22Rv1 (cell line): Measurements from ENCODE around the gene LIMA1.

Source experiments
- H3K27ac ChIP-seq: fragments of 450-650 bp; 2 replicates; pipeline ENCODE4 v1.5.1; 2017
- ZFX ChIP-seq: fragments of 450-650 bp; IDR thresholded peaks from 2 replicates; pipeline ENCODE4 v1.6.1; 2017; ENCODE audit warnings: antibody characterized with exemption, borderline replicate concordance
- TF ChIP-seq, protein P1 (sequence below): fragments of 450-650 bp; IDR thresholded peaks from 2 replicates; pipeline ENCODE4 v1.5.1; 2017; ENCODE audit warnings: mild to moderate bottlenecking

Gene LIMA1

DNA sequence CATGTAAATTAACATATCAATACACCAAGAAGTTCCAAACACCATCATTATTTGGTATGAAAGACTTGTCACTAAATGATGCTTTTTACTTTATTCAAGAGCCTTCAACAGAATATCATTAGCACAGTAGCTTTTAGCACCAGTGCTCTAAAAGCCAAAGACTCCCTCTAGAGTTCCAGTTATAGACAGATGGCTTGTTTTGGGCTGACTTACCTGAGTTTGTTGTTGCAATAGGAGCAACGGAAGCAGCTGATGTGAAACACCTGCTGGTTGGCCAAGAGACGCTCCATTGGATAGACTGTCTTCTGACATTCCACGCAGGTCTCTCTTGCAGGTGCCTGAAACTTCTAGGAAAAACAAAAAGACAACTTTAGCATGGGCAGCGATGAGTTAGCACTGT lies 101.6 kb downstream of the LIMA1 start:
- no peak overlapping the region for H3K27ac ChIP-seq
- no peak for TF ChIP-seq ZFX
- TF ChIP-seq, protein P1, sequence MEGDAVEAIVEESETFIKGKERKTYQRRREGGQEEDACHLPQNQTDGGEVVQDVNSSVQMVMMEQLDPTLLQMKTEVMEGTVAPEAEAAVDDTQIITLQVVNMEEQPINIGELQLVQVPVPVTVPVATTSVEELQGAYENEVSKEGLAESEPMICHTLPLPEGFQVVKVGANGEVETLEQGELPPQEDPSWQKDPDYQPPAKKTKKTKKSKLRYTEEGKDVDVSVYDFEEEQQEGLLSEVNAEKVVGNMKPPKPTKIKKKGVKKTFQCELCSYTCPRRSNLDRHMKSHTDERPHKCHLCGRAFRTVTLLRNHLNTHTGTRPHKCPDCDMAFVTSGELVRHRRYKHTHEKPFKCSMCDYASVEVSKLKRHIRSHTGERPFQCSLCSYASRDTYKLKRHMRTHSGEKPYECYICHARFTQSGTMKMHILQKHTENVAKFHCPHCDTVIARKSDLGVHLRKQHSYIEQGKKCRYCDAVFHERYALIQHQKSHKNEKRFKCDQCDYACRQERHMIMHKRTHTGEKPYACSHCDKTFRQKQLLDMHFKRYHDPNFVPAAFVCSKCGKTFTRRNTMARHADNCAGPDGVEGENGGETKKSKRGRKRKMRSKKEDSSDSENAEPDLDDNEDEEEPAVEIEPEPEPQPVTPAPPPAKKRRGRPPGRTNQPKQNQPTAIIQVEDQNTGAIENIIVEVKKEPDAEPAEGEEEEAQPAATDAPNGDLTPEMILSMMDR: no peak

DNA sequence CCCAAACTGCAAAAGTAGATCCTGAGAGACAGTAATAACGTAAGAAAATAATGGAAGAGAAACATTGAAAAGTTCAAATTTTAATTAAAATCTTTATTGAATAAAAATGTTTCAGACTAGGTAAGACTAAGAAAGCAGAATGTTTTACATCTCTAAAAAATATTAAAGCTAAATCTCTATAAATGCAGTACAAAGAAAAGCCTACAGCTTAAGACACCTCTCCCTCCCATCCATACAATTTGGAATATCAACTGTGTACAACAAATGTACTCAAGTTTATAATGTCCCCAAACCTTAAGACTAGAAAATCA lies 107.6 kb downstream of the LIMA1 start:
- TF ChIP-seq, protein P1: peak; percentile 48
- no peak for TF ChIP-seq ZFX
- H3K27ac ChIP-seq: no peak overlapping the region

DNA sequence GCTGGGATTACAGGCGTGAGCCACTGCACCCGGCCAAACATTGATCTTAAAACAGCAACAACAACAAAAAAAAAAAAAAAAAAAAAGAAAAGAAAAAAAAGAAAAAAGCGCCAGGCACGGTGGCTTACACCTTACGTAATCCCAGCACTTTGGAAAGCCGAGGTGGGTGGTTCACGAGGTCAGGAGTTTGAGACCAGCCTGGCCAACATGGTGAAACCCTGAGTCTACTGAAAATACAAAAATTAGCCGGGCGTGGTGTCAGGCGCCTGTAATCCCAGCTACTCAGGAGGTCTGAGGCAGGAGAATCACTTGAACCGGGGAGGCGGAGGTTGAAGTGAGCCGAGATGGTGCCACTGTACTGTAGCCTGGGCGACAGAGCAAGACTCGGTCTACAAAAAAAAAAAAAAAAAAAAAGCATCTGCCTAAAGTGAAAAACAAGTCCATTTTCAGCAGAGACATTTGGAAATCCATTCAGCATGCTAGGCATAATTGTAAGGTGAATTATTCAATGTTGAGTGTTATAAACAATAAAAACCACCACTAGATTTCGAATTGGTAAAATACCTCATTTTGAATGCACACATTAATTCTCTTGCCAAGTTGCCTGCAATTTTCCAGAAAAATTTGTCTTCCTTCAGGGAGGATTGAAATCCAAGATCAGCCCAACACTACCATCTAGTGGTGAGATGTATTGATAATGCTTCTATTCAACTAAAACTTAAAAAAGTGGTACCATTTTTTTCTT lies 108.2 kb downstream of the LIMA1 start:
- no peak overlapping the region for H3K27ac ChIP-seq
- no peak for TF ChIP-seq ZFX
- TF ChIP-seq, protein P1: peak; percentile 89

DNA sequence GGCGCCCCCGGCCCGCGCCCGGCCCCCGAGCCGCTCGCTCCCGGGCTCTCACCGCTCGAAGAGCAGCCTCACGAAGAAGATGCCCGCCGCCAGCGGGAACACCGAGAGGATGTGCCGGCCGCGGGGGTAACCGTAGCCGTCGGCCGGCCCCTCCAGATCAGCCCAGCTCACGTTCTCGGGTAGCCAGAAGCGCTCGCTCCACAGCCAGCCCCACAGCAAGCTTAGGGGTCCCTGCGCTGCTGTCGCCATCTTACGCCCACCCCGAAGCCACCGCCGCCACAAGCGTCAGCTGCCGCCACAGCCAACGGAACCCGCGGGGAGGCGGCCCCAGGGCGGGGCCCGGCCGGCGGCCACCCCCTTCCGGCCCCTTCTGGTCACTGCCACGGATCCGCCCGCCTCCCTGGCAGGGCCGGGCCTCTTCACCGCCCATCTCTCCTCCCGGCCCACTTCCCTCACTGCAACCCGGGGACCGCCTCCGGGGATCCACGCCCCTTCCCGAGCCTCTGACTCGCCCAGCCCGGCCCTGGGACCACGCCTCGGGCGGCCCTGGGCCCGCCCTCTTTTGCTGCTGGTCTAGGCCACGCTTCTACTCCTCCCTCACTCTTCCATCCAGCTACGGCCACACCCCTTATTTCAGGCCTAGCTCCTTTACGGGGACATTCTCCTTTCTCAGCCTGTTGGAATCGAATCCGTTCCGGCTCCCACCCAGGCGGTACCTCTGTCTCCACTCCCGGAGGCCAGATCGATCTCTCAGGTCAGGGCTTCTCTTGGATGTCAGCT lies 116.1 kb downstream of the LIMA1 start, which contains the start of gene CERS5:
Gene CERS5 (minus strand): TSS at position 321 of the 780 bp plus-strand sequence. CDS start 72 bp downstream, at position 249.
- H3K27ac ChIP-seq: peak within 1 kb of the TSS; percentile 71
- TF ChIP-seq, protein P1: no peak
- TF ChIP-seq ZFX: no peak

DNA sequence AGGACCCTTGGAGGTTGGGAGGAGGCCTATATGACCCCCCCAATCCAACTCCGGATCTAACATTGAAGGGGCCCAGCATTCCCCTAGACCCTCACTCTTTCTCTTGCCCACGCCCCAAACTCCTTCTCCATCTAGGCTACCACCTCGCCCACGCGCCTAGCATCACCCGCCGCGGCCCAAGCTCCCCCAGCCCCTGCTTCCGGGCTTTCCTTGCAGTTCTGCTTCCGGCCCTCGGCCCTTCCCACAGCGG lies 116.6 kb downstream of the LIMA1 start:
- TF ChIP-seq, protein P1: no peak
- TF ChIP-seq ZFX: no peak
- peak overlapping the region; percentile 71 for H3K27ac ChIP-seq

DNA sequence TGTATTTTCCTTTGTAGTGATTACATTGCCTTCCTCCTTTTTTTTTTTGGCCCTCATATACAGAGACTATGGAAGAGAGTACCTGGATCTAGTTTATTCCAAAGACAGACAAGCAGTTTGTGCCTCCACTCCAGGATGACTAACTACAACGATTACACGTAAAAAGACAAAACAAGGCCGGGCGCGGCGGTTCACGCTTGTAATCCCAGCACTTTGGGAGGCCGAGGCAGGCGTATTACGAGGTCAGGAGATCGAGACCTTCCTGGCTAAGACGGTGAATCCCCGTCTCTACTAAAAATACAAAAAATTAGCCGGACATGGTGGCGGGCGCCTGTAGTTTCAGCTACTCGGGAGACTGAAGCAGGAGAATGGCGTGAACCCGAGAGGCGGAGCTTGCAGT lies 118.4 kb downstream of the LIMA1 start:
- H3K27ac ChIP-seq: no peak overlapping the region
- no peak for TF ChIP-seq ZFX
- TF ChIP-seq, protein P1: no peak

DNA sequence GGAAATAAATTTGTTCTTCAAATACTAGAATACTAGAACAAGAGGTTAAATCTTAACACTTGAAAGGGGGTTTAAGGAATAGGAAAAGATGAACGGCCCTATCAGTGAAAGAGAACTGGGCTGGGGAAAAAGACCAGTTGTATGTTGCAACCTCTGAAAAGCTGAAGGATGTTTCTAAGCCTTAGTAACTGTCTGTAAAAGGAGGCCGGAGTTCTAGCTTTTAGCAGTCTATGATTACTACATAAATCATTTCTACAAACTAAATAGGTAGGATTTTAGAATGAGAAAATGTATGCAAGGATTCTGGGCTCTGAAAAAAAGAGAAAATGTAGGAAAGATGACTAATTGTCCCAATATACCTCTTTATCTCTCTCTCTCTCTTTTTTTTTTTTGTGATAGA lies 121.1 kb downstream of the LIMA1 start:
- no peak for TF ChIP-seq ZFX
- TF ChIP-seq, protein P1: no peak
- no peak overlapping the region for H3K27ac ChIP-seq
